Measurements from ENCODE around the gene CCDC88B.

Gene CCDC88B

GRCh38 chr11:64359712-64360445, 19.9 kb downstream of the CCDC88B start:
- CTCF ChIA-PET = interaction anchor here (0.7 to 7.8 kb wide), 6 partner anchors 16 to 289 kb away, joined by 3 to 81 read pairs (median 4); partner anchors contain the start of genes PRDX5 and TRMT112
- no peaks in the 10 kb centered on the region for H3K9me3 ChIP-seq (ENCODE audit: control insufficient read depth, insufficient read depth, low read depth, low read length)
- peak overlapping the region; percentile 83 for H3K4me3 ChIP-seq (ENCODE audit: low read depth, low read length)
- no peaks in the 10 kb centered on the region; the same call in 1 of the 2 replicates for H3K4me1 ChIP-seq (ENCODE audit: control insufficient read depth, insufficient read depth, low read length)
- POLR2A ChIA-PET = interaction anchor here (0.7 to 1.8 kb wide), 2 partner anchors 42 to 89 kb away, joined by 3 to 14 read pairs; partner anchors contain the start of genes PRDX5 and TRMT112
- TF ChIP-seq ZNF585B (tag by site-specific recombination; IDR thresholded peaks at IDR 0.05) = no peak
- TF ChIP-seq, protein P1, sequence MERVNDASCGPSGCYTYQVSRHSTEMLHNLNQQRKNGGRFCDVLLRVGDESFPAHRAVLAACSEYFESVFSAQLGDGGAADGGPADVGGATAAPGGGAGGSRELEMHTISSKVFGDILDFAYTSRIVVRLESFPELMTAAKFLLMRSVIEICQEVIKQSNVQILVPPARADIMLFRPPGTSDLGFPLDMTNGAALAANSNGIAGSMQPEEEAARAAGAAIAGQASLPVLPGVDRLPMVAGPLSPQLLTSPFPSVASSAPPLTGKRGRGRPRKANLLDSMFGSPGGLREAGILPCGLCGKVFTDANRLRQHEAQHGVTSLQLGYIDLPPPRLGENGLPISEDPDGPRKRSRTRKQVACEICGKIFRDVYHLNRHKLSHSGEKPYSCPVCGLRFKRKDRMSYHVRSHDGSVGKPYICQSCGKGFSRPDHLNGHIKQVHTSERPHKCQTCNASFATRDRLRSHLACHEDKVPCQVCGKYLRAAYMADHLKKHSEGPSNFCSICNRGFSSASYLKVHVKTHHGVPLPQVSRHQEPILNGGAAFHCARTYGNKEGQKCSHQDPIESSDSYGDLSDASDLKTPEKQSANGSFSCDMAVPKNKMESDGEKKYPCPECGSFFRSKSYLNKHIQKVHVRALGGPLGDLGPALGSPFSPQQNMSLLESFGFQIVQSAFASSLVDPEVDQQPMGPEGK (tag by site-specific recombination; IDR thresholded peaks at IDR 0.05) = peak; percentile 10; the same call in 1 of the 2 replicates
- TF ChIP-seq PRDM1 (tag by site-specific recombination; IDR thresholded peaks at IDR 0.05) = no peak
- TF ChIP-seq KLF9 (tag by site-specific recombination; IDR thresholded peaks at IDR 0.05; ENCODE audit: low read depth) = 0 out of 2 replicates have a peak, but pooled peaks have one; percentile 16
- peak; percentile 30 for TF ChIP-seq ZFHX2 (tag by site-specific recombination; conservative IDR thresholded peaks at IDR 0.05)
- peak; percentile 46; the same call in 1 of the 2 replicates for TF ChIP-seq ZNF341 (tag by site-specific recombination; IDR thresholded peaks at IDR 0.05; ENCODE audit: low read depth)
- peak; percentile 88 for TF ChIP-seq GLIS1 (tag by site-specific recombination; IDR thresholded peaks at IDR 0.05)
- TF ChIP-seq EGR2 (tag by site-specific recombination; IDR thresholded peaks at IDR 0.05; ENCODE audit: low read depth) = 0 out of 2 replicates have a peak, but pooled peaks have one; percentile 12
- TF ChIP-seq ZBTB44 (tag by site-specific recombination; IDR thresholded peaks at IDR 0.05) = 0 out of 2 replicates have a peak, but pooled peaks have one; percentile 8
- H3K36me3 ChIP-seq (ENCODE audit: control insufficient read depth in 2 of 2, insufficient read depth in 1 of 2, low read length in 2 of 2) = peaks cover 0 to 40% of the 10 kb centered on the region in 2 experiments; a peak in 2 of 3 replicates
- no peak overlapping the region; the same call in 1 of the 2 replicates for H3K27ac ChIP-seq (ENCODE audit: extremely low read depth, low read depth, low read length)

- Histone ChIP-seq H3K36me3 (ENCODE audit: control insufficient read depth in 2 of 2, insufficient read depth in 1 of 2, low read length in 2 of 2) (peaks cover 0 to 46% of the 10 kb centered on the region in 2 experiments; a peak in 2 of 3 replicates), H3K4me3 (ENCODE audit: low read depth, low read length) (no peak overlapping the region), H3K4me1 (ENCODE audit: control insufficient read depth, insufficient read depth, low read length) (no peaks in the 10 kb centered on the region; the same call in 1 of the 2 replicates), H3K27ac (ENCODE audit: extremely low read depth, low read depth, low read length) (no peak overlapping the region), H3K9me3 (ENCODE audit: control insufficient read depth, insufficient read depth, low read depth, low read length) (no peaks in the 10 kb centered on the region)
- TF ChIP-seq GLIS1 (tag by site-specific recombination; IDR thresholded peaks at IDR 0.05) (peak; percentile 57), ZNF10 (tag by site-specific recombination; IDR thresholded peaks at IDR 0.05) (no peak)
- ChIA-PET POLR2A (interaction anchor here (1.2 kb wide), 1 partner anchor 43 kb away, joined by 7 read pairs; the partner anchor contains the start of gene PRDX5), CTCF (interaction anchor here (0.7 to 1.6 kb wide), 3 partner anchors 17 to 57 kb away, joined by 3 to 4 read pairs (median 4); partner anchors contain the start of genes PRDX5 and TRMT112)
Measured at GRCh38 chr11:64360448-64360921, 20.5 kb downstream of the CCDC88B start.

DNA sequence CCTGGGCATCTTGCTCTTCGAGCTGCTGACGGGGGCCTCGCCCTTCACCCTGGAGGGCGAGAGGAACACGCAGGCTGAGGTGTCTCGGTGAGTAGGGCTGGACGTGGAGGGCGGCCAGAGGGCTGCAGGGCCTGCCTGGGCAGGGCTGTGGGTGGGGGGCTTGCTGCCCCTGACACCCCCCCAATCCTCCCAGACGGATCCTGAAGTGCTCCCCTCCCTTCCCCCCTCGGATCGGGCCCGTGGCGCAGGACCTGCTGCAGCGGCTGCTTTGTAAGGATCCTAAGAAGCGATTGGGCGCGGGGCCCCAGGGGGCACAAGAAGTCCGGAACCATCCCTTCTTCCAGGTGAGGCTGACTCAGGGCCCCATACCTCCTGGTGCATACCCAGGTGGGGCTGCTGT, 21.7 kb downstream of the CCDC88B start:
- POLR2A ChIA-PET = interaction anchor here (1.2 kb wide), 1 partner anchor 44 kb away, joined by 7 read pairs; the partner anchor contains the start of gene PRDX5
- TF ChIP-seq ZNF785 (tag by site-specific recombination; IDR thresholded peaks at IDR 0.05) (no peak), ZNF529 (tag by site-specific recombination; IDR thresholded peaks at IDR 0.05; ENCODE audit: insufficient replicate concordance) (no peak), SALL2 (tag by site-specific recombination; IDR thresholded peaks at IDR 0.05; ENCODE audit: borderline replicate concordance) (no peak), ZNF37A (tag by site-specific recombination; IDR thresholded peaks at IDR 0.05) (no peak), ZNF658 (tag by site-specific recombination; IDR thresholded peaks at IDR 0.05) (no peak), ZIC2 (tag by site-specific recombination; IDR thresholded peaks at IDR 0.05) (no peak), ZNF202 (tag by site-specific recombination; IDR thresholded peaks at IDR 0.05; ENCODE audit: borderline replicate concordance) (no peak), ZNF558 (tag by site-specific recombination; IDR thresholded peaks at IDR 0.05) (no peak), ZNF140 (tag by site-specific recombination; IDR thresholded peaks at IDR 0.05) (no peak), ZNF544 (tag by site-specific recombination; IDR thresholded peaks at IDR 0.05) (no peak), FEZF1 (tag by site-specific recombination; IDR thresholded peaks at IDR 0.05) (no peak), KLF16 (tag by site-specific recombination; IDR thresholded peaks at IDR 0.05) (no peak), YY2 (tag by site-specific recombination; IDR thresholded peaks at IDR 0.05) (no peak), SCRT2 (tag by site-specific recombination; IDR thresholded peaks at IDR 0.05) (no peak)
- H3K4me1 ChIP-seq (ENCODE audit: control insufficient read depth, insufficient read depth, low read length) = no peaks in the 10 kb centered on the region; the same call in 1 of the 2 replicates
- H3K27ac ChIP-seq (ENCODE audit: extremely low read depth, low read depth, low read length) = no peak overlapping the region
- H3K36me3 ChIP-seq (ENCODE audit: control insufficient read depth in 2 of 2, insufficient read depth in 1 of 2, low read length in 2 of 2) = peaks cover 0 to 52% of the 10 kb centered on the region in 2 experiments; a peak in 2 of 3 replicates
- no peak overlapping the region for H3K4me3 ChIP-seq (ENCODE audit: low read depth, low read length)
- CTCF ChIA-PET = interaction anchor here (1.1 to 1.6 kb wide), 2 partner anchors 44 to 58 kb away, joined by 3 to 4 read pairs; partner anchors contain the start of genes PRDX5 and TRMT112
- H3K9me3 ChIP-seq (ENCODE audit: control insufficient read depth, insufficient read depth, low read depth, low read length) = no peaks in the 10 kb centered on the region
